A549 (cell line): ENCODE results near the gene RGS6. TPM values are rescaled to one million over a fixed set of nuclear protein-coding genes. Genes with fewer than 3 reads are reported as not detected.

Source experiments
- ATAC-seq, 2 experiments: fragments of 200-7000 bp in 1 of 2; fragments of >200 bp in 1 of 2; cut with Nextera tagmentation in 1 of 2; cut with Tn5 transposase in 1 of 2; 3 replicates each; pipeline versions ENCODE4 v1.8.0 to v1.9.1; 2018 to 2020; ENCODE audit warnings: mild to moderate bottlenecking in 1 of 2, moderate library complexity in 1 of 2
- CTCF ChIA-PET: fragments of 300-600 bp; sonication (Branson Sonifier 250); formaldehyde crosslinking; extraction: SDS; loops from one replicate; lab custom pipeline; 2021; ENCODE audit warnings: antibody characterized with exemption, inconsistent platforms; lab: Yijun Ruan, JAX
- POLR2A ChIA-PET: fragments of 350-600 bp; formaldehyde crosslinking; extraction: SDS; loops from one replicate; lab custom pipeline; 2021; ENCODE audit warnings: antibody characterized with exemption, inconsistent platforms; lab: Yijun Ruan, JAX
- DNase-seq, 2 experiments: peaks; one replicate each; pipeline versions ENCODE4 v3.0.0 to v3.0.0-alpha.2; 2011 to 2016; ENCODE audit warnings: low read depth in 1 of 2, low spot score in 1 of 2
- FAIRE-seq: peaks from 2 replicates; lab custom pipeline; 2011; peaks lifted over from hg19 to GRCh38; lab: Jason Lieb, UNC
- H3K27ac ChIP-seq, 2 experiments: fragments of >200 bp; sonication (Bioruptor Twin); formaldehyde crosslinking; 3 replicates each; pipeline ENCODE4 v1.5.1; 2016 to 2017
- H3K4me1 ChIP-seq: fragments of >200 bp; sonication (Bioruptor Twin); formaldehyde crosslinking; 3 replicates; pipeline ENCODE4 v1.6.1; 2016
- H3K4me2 ChIP-seq: fragments of >200 bp; sonication (Bioruptor Twin); formaldehyde crosslinking; 3 replicates; pipeline ENCODE4 v1.6.1; 2016
- H3K4me3 ChIP-seq: fragments of >200 bp; sonication (Bioruptor Twin); formaldehyde crosslinking; 3 replicates; pipeline ENCODE4 v1.5.1; 2016
- H3K9me3 ChIP-seq: fragments of >200 bp; sonication (Bioruptor Twin); formaldehyde crosslinking; 3 replicates; pipeline ENCODE4 v1.6.1; 2016
- CBX8 ChIP-seq: fragments of 200-600 bp; sonication (generic); IDR thresholded peaks from 2 replicates; pipeline ENCODE4 v1.6.1; 2016
- FOXS1 ChIP-seq: fragments of 250-450 bp; sonication (Bioruptor Pico); IDR thresholded peaks from 2 replicates; pipeline ENCODE4 v1.5.0; 2020; ENCODE audit warnings: mild to moderate bottlenecking, moderate library complexity
- GATA3 ChIP-seq: IDR thresholded peaks from 2 replicates; pipeline ENCODE4 v1.6.1; 2012; ENCODE audit warnings: borderline replicate concordance
- KDM1A ChIP-seq: fragments of 200-600 bp; sonication (generic); IDR thresholded peaks from 2 replicates; pipeline ENCODE4 v1.6.1; 2016; ENCODE audit warnings: low read depth, mild to moderate bottlenecking
- KDM5A ChIP-seq: fragments of 200-600 bp; sonication (generic); IDR thresholded peaks from 2 replicates; pipeline ENCODE4 v1.6.1; 2016; ENCODE audit warnings: antibody characterized with exemption, mild to moderate bottlenecking
- MAZ ChIP-seq: fragments of 150-350 bp; IDR thresholded peaks from 2 replicates; pipeline ENCODE4 v1.6.1; 2014; ENCODE audit warnings: antibody characterized with exemption, low read depth, low read length, borderline replicate concordance
- NPAS2 ChIP-seq: fragments of 250-450 bp; sonication (Bioruptor Pico); IDR thresholded peaks from 2 replicates; pipeline ENCODE4 v1.8.0; 2022; ENCODE audit warnings: mild to moderate bottlenecking, moderate library complexity, borderline replicate concordance
- RAD21 ChIP-seq, 2 experiments: fragments of >200 bp in 1 of 2; sonication (Bioruptor Twin) in 1 of 2; formaldehyde crosslinking in 1 of 2; IDR thresholded peaks in 1 of 2; conservative IDR thresholded peaks in 1 of 2; 2 replicates in 1 of 2; 3 replicates in 1 of 2; pipeline ENCODE4 v1.6.1; 2012 to 2018; ENCODE audit warnings: inconsistent platforms in 1 of 2
- RARB ChIP-seq: fragments of 250-450 bp; sonication (Bioruptor Pico); IDR thresholded peaks from 2 replicates; pipeline ENCODE4 v1.8.0; 2021; ENCODE audit warnings: mild to moderate bottlenecking, moderate library complexity
- RFX5 ChIP-seq: fragments of 450-650 bp; IDR thresholded peaks from 2 replicates; pipeline ENCODE4 v1.7.1; 2014; ENCODE audit warnings: antibody characterized with exemption, mild to moderate bottlenecking, moderate library complexity
- RNF2 ChIP-seq: fragments of 200-600 bp; sonication (generic); IDR thresholded peaks from 2 replicates; pipeline ENCODE4 v1.6.1; 2016; ENCODE audit warnings: low read depth, mild to moderate bottlenecking, antibody characterized with exemption, moderate library complexity, borderline replicate concordance
- ZC3H11A ChIP-seq: fragments of 450-650 bp; IDR thresholded peaks from 2 replicates; pipeline ENCODE4 v1.6.1; 2014; ENCODE audit warnings: antibody characterized with exemption, mild to moderate bottlenecking
- ZSCAN20 ChIP-seq: fragments of 250-450 bp; sonication (Bioruptor Pico); IDR thresholded peaks from 2 replicates; pipeline ENCODE4 v1.8.0; 2022; ENCODE audit warnings: mild to moderate bottlenecking, moderate library complexity
- WGBS: methylation state at CpG from one replicate; pipeline ENCODE4 v1.1.6; 2017; ENCODE audit errors: missing lambda C conversion rate; 5-methylcytosine and 5-hydroxymethylcytosine counted together
- polyA plus RNA-seq, 4 experiments: library from polyadenylated mRNA; depleted of rRNA in 3 of 4; stranded (reverse); fragments of >200 nt; fragmentation: RNase III in 1 of 4; extraction: RNeasy Plus Mini Kit Qiagen cat#74134 plus additional on column Dnase treatment in 1 of 4; gene quantifications; 2 replicates in 3 of 4; 3 replicates in 1 of 4; pipeline ENCODE4 v1.2.3, GENCODE V29; 2011 to 2017
- TF ChIP-seq, protein P1 (sequence below): fragments of >200 bp; sonication (Bioruptor Twin); formaldehyde crosslinking; IDR thresholded peaks from 3 replicates; pipeline ENCODE4 v1.5.1; 2016
- TF ChIP-seq, protein P2 (sequence below): fragments of 250-450 bp; sonication (Bioruptor Pico); IDR thresholded peaks from 2 replicates; pipeline ENCODE4 v1.5.0; 2021; ENCODE audit warnings: mild to moderate bottlenecking, moderate library complexity, borderline replicate concordance
- TF ChIP-seq, protein P3 (sequence below): IDR thresholded peaks from 2 replicates; pipeline ENCODE4 v1.6.1; 2012; ENCODE audit warnings: low read depth, borderline replicate concordance
- TF ChIP-seq, protein P4 (sequence below): fragments of 250-450 bp; sonication (Bioruptor Pico); IDR thresholded peaks from 2 replicates; pipeline ENCODE4 v1.5.0; 2020; ENCODE audit warnings: low read depth, mild to moderate bottlenecking, moderate library complexity
- TF ChIP-seq, protein P5 (sequence below): IDR thresholded peaks from 2 replicates; pipeline ENCODE4 v1.6.1; 2012
- TF ChIP-seq, protein P6 (sequence below): fragments of 200-600 bp; sonication (generic); IDR thresholded peaks from 2 replicates; pipeline ENCODE4 v1.6.1; 2016; ENCODE audit warnings: antibody characterized with exemption, mild to moderate bottlenecking, moderate library complexity

RGS6 gene
- polyA plus RNA-seq, 2 of the 4 experiments (the other 2 are of a cell fraction): not detected

DNA sequence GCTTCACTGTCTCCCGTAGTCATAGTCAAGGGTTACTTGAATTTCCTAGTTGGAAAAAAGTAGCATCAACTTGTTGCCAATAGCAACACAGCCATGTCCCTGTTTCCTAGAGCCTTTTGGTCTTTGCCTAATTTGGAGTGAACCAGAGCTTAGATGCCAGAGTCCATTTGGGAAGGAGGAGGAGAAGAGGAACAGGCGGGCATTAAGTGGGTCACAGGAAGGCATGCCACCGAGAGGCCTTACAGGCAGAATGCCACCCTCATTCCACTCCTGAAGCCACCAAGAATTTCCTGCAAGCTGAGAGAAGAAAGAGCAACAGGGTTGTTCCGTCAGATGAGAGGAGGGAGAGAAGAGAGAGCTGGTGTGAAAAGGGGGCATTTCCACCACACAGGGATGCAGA is 622.2 kb downstream of the RGS6 start:
- H3K9me3 ChIP-seq: no peaks in the 10 kb centered on the region
- CTCF ChIA-PET: interaction anchor here (0.6 to 2.5 kb wide), 8 partner anchors 13 to 350 kb away, joined by 3 to 8 read pairs (median 5); partner anchors contain the start of gene DPF3
- TF ChIP-seq RFX5 (no peak), RARB (CRISPR knock-in tag) (no peak), NPAS2 (CRISPR knock-in tag) (no peak)
- TF ChIP-seq, protein P1, sequence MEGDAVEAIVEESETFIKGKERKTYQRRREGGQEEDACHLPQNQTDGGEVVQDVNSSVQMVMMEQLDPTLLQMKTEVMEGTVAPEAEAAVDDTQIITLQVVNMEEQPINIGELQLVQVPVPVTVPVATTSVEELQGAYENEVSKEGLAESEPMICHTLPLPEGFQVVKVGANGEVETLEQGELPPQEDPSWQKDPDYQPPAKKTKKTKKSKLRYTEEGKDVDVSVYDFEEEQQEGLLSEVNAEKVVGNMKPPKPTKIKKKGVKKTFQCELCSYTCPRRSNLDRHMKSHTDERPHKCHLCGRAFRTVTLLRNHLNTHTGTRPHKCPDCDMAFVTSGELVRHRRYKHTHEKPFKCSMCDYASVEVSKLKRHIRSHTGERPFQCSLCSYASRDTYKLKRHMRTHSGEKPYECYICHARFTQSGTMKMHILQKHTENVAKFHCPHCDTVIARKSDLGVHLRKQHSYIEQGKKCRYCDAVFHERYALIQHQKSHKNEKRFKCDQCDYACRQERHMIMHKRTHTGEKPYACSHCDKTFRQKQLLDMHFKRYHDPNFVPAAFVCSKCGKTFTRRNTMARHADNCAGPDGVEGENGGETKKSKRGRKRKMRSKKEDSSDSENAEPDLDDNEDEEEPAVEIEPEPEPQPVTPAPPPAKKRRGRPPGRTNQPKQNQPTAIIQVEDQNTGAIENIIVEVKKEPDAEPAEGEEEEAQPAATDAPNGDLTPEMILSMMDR: no peak
- TF ChIP-seq, protein P2, sequence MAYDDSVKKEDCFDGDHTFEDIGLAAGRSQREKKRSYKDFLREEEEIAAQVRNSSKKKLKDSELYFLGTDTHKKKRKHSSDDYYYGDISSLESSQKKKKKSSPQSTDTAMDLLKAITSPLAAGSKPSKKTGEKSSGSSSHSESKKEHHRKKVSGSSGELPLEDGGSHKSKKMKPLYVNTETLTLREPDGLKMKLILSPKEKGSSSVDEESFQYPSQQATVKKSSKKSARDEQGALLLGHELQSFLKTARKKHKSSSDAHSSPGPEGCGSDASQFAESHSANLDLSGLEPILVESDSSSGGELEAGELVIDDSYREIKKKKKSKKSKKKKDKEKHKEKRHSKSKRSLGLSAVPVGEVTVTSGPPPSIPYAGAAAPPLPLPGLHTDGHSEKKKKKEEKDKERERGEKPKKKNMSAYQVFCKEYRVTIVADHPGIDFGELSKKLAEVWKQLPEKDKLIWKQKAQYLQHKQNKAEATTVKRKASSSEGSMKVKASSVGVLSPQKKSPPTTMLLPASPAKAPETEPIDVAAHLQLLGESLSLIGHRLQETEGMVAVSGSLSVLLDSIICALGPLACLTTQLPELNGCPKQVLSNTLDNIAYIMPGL (CRISPR knock-in tag): no peak
- FAIRE-seq (no peak), ATAC-seq (no peak), DNase-seq (no peak)
- no peak overlapping the region for H3K4me2 ChIP-seq
- WGBS: 51% methylated on average over 4 of the region's 4 CpGs
- H3K4me1 ChIP-seq: no peaks in the 10 kb centered on the region
- no peak overlapping the region for H3K27ac ChIP-seq
- H3K4me3 ChIP-seq: no peak overlapping the region
- POLR2A ChIA-PET: no interaction called here

DNA sequence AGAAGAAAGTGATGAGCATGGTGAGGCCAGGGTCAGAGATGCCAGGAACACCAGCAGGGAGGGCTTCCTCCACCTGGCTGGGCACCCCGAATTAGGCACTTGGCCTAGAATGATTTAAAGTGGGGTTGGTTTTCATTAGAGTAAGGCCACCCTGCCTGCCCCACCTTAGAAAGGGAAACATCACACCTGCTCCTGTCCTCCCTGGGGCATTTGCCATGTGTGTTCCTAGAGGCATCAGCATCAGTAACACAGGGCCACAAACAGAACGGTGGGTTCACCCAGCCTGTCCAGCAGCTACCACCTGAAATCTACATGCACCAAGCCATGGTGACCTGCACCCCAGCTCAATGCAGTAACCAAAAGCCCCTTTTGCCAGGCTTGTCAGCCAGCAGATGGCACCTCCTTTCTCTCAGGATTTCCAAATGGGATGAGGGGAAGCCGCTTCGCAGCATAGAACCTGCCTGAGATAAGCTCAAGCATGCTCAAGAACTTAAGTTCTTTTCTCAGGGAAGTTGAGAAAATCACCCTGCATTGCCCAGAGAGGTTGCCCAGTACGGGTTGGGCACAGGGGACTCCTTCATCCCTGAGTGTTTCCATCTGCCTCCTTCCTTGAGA is 622.9 kb downstream of the RGS6 start:
- no peak overlapping the region for H3K27ac ChIP-seq
- WGBS: 44% methylated on average over 5 of the region's 5 CpGs

DNA sequence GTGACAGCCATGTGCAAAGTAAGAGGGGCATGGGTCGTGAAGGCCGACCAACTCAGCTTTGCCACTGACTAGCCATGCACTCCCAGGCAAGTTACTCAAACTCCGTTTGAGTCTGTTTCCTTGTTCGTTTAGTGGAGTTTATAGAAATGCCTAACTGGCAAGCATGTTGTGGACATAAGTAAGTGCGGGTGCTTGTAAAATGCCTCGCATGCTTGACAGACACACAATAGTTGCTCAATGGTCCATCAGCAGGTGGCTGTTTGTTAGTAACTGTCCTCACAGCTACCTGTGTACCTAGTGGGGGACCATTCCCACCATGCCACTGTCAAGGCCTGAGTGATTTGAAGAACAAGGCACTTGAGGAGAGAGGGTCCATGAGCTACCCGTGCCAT is 623.4 kb downstream of the RGS6 start:
- no peak overlapping the region for H3K4me3 ChIP-seq
- WGBS: 47% methylated on average over 7 of the region's 7 CpGs
- no peaks in the 10 kb centered on the region for H3K9me3 ChIP-seq
- POLR2A ChIA-PET: no interaction called here
- DNase-seq: no peak
- no peak for FAIRE-seq
- CTCF ChIA-PET: interaction anchor here (0.6 to 2.5 kb wide), 3 partner anchors 15 to 1609 kb away, joined by 4 to 8 read pairs (median 5); no protein-coding TSS in a partner anchor
- H3K27ac ChIP-seq: no peak overlapping the region
- no peak overlapping the region for H3K4me2 ChIP-seq
- no peaks in the 10 kb centered on the region for H3K4me1 ChIP-seq
- no peak for ATAC-seq
- no peak for TF ChIP-seq KDM1A
- TF ChIP-seq ZC3H11A: no peak
- TF ChIP-seq, protein P3, sequence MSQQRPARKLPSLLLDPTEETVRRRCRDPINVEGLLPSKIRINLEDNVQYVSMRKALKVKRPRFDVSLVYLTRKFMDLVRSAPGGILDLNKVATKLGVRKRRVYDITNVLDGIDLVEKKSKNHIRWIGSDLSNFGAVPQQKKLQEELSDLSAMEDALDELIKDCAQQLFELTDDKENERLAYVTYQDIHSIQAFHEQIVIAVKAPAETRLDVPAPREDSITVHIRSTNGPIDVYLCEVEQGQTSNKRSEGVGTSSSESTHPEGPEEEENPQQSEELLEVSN: no peak
- no peak for TF ChIP-seq ZSCAN20
- no peak for TF ChIP-seq GATA3
- TF ChIP-seq CBX8: no peak
- no peak for TF ChIP-seq KDM5A
- TF ChIP-seq RNF2: no peak
- TF ChIP-seq, protein P4, sequence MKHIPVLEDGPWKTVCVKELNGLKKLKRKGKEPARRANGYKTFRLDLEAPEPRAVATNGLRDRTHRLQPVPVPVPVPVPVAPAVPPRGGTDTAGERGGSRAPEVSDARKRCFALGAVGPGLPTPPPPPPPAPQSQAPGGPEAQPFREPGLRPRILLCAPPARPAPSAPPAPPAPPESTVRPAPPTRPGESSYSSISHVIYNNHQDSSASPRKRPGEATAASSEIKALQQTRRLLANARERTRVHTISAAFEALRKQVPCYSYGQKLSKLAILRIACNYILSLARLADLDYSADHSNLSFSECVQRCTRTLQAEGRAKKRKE (CRISPR knock-in tag): no peak
- TF ChIP-seq FOXS1: no peak
- TF ChIP-seq, protein P5, sequence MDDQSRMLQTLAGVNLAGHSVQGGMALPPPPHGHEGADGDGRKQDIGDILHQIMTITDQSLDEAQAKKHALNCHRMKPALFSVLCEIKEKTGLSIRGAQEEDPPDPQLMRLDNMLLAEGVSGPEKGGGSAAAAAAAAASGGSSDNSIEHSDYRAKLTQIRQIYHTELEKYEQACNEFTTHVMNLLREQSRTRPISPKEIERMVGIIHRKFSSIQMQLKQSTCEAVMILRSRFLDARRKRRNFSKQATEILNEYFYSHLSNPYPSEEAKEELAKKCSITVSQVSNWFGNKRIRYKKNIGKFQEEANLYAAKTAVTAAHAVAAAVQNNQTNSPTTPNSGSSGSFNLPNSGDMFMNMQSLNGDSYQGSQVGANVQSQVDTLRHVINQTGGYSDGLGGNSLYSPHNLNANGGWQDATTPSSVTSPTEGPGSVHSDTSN: no peak

More for the DNA sequence above, 622.9 kb downstream of the RGS6 start:
- H3K4me2 ChIP-seq: no peak overlapping the region
- ChIA-PET CTCF (interaction anchor here (0.6 to 2.5 kb wide), 7 partner anchors 12 to 350 kb away, joined by 3 to 8 read pairs (median 5); partner anchors contain the start of gene DPF3), POLR2A (no interaction called here)
- no peaks in the 10 kb centered on the region for H3K9me3 ChIP-seq
- FAIRE-seq (no peak), DNase-seq (no peak), ATAC-seq (no peak)
- H3K4me1 ChIP-seq: no peaks in the 10 kb centered on the region
- TF ChIP-seq RAD21 (conservative IDR thresholded peaks at IDR 0.05 in 1 of 2, IDR thresholded peaks at IDR 0.05 in 1 of 2) (peak in 1 of 2 experiments; percentile 22; a peak in 1 of 5 replicates), MAZ (no peak)
- TF ChIP-seq, protein P6, sequence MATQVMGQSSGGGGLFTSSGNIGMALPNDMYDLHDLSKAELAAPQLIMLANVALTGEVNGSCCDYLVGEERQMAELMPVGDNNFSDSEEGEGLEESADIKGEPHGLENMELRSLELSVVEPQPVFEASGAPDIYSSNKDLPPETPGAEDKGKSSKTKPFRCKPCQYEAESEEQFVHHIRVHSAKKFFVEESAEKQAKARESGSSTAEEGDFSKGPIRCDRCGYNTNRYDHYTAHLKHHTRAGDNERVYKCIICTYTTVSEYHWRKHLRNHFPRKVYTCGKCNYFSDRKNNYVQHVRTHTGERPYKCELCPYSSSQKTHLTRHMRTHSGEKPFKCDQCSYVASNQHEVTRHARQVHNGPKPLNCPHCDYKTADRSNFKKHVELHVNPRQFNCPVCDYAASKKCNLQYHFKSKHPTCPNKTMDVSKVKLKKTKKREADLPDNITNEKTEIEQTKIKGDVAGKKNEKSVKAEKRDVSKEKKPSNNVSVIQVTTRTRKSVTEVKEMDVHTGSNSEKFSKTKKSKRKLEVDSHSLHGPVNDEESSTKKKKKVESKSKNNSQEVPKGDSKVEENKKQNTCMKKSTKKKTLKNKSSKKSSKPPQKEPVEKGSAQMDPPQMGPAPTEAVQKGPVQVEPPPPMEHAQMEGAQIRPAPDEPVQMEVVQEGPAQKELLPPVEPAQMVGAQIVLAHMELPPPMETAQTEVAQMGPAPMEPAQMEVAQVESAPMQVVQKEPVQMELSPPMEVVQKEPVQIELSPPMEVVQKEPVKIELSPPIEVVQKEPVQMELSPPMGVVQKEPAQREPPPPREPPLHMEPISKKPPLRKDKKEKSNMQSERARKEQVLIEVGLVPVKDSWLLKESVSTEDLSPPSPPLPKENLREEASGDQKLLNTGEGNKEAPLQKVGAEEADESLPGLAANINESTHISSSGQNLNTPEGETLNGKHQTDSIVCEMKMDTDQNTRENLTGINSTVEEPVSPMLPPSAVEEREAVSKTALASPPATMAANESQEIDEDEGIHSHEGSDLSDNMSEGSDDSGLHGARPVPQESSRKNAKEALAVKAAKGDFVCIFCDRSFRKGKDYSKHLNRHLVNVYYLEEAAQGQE: no peak
- TF ChIP-seq, protein P3: no peak
- H3K4me3 ChIP-seq: no peak overlapping the region
